AG09319 (cell line): ENCODE data around the gene BHLHA9.
"Not testable (repeated sequence)": the region's sequence is repeated elsewhere in the genome, so short reads cannot be mapped to it uniquely, and the experiment has no call there.

Experiments used
- DNase-seq: peaks from one replicate; pipeline ENCODE4 v3.0.0-alpha.2; 2010; ENCODE audit warnings: low read depth; ENCODE audit errors: extremely low read depth
- TF ChIP-seq, protein P1 (sequence below): IDR thresholded peaks from 2 replicates; pipeline ENCODE4 v1.5.1; 2011; ENCODE audit warnings: low read depth, mild to moderate bottlenecking, inconsistent platforms, low read length, moderate library complexity

The BHLHA9 gene

DNA sequence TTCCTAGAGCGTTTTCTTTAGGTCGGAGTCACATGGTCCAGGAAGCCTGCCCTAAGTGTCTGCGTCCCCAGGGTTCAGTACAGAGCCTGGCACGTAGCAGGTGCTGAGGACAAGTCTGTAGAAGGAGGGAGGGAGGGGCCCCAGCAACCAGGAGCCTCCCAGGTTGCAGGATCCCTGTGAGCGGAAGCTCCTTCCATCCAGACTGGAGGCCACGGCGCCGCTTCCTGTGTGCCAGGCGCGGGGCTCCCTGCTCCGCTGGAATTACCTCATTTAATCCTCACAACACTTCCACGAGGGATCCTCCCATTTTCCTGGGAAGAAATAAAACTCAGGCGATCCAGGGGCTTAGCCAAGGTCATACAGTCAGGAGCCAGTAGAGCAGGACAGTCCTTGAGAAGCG, 31.3 kb downstream of the BHLHA9 start:
- no peak for DNase-seq
- TF ChIP-seq, protein P1, sequence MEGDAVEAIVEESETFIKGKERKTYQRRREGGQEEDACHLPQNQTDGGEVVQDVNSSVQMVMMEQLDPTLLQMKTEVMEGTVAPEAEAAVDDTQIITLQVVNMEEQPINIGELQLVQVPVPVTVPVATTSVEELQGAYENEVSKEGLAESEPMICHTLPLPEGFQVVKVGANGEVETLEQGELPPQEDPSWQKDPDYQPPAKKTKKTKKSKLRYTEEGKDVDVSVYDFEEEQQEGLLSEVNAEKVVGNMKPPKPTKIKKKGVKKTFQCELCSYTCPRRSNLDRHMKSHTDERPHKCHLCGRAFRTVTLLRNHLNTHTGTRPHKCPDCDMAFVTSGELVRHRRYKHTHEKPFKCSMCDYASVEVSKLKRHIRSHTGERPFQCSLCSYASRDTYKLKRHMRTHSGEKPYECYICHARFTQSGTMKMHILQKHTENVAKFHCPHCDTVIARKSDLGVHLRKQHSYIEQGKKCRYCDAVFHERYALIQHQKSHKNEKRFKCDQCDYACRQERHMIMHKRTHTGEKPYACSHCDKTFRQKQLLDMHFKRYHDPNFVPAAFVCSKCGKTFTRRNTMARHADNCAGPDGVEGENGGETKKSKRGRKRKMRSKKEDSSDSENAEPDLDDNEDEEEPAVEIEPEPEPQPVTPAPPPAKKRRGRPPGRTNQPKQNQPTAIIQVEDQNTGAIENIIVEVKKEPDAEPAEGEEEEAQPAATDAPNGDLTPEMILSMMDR: no peak

GRCh38 chr17:1302761-1303160, 32.5 kb downstream of the BHLHA9 start:
- TF ChIP-seq, protein P1: no peak

GRCh38 chr17:1304522-1304921, 34.3 kb downstream of the BHLHA9 start:
- TF ChIP-seq, protein P1: no peak
- DNase-seq: no peak

More at GRCh38 chr17:1302761-1303160, 32.5 kb downstream of the BHLHA9 start:
- no peak for DNase-seq

GRCh38 chr17:1304962-1305563, 34.8 kb downstream of the BHLHA9 start:
- TF ChIP-seq, protein P1: no peak
- no peak for DNase-seq

DNA sequence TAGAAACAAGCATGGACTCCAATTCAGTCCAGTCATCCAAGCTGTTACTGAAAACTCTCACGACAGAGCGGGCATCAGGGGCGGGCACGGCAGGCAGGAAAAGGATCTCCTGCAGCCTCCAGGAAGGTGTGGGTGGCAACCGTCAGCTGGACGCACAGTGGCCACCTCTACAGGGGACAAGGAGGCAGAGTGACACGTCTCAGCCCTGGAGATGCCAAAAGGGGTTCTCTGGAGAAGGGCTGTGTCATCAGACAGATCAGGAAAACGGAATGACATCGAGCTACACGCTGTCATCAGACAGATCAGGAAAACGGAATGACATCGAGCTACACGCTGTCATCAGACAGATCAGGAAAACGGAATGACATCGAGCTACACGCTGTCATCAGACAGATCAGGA, 37.6 kb downstream of the BHLHA9 start:
- not testable (repeated sequence) for DNase-seq

- no peak for DNase-seq
- TF ChIP-seq, protein P1: no peak
Observed at GRCh38 chr17:1312261-1312870, 42.1 kb downstream of the BHLHA9 start.

GRCh38 chr17:1313270-1314005, 43.2 kb downstream of the BHLHA9 start:
- DNase-seq: no peak
- TF ChIP-seq, protein P1: no peak

DNA sequence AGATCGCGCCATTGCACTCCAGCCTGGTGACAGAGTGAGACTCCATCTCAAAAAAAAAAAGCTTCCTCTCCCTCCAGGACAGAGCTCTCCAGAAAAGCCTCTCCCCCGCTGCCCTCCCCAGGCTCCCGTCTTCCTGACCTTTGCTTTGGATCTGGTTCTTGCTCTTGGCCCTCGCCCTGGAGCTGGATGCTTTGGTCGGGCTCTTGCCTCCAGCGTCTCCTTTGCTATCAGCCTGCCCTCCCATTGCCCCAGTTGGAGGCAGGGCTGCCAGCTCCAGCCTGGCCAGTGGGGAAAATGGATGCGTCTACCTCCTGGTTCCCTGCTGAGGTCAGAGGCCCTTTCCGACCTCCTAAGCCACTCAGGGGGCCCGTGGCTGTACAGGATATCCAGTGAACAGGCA, 45.2 kb downstream of the BHLHA9 start:
- TF ChIP-seq, protein P1: no peak
- no peak for DNase-seq
